GM19035 (cell line): ENCODE measurements around the gene CAMK2D.

Experiments used
- ATAC-seq: cut with Tn5 transposase; IDR thresholded peaks from one replicate; pipeline ENCODE4 v1.9.1; 2021; ENCODE audit not compliant: unreplicated experiment

The CAMK2D gene

DNA sequence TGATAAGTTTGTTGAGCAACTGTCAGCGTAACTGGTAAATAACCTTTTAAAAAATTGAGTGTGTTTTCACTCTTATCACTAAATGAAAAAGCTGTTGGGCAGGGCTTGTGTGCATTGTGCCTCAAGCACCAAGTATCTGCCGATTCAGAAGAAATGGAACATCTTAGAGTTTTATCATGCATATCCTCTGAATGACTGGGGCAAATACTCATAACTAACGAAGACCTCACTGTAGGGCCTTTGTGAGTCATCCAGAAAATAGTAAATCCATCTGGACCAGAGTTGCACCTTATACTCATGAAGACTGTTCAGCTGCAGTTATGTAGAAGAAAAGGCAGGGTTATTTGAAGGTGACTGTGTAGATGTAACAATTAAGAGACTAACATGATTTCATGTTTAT lies 222.1 kb downstream of the CAMK2D start:
- no peak for ATAC-seq

DNA sequence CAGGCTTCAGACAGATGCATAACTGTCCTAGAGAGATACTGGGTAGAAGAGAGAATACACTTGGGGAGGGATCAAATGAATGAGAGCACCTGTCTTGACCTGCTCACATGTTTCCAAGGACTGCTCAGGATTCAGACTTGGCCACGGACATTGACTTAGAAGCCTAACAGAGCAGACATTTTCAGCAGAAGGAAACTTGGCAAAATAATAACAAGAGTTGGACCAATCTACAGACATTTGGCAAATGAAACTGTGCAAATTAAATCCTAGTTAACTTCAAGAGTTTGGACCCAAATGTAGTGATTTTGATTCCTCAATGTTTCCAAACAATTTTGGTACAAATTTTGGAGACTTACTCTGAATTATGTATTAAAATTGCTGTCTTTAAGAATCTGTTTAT lies 223.9 kb downstream of the CAMK2D start:
- ATAC-seq, result no peak

GRCh38 chr4:113537203-113537602 lies 224.3 kb downstream of the CAMK2D start:
- ATAC-seq, result no peak

GRCh38 chr4:113534711-113535110 lies 226.8 kb downstream of the CAMK2D start:
- ATAC-seq, result no peak

GRCh38 chr4:113531572-113531971 lies 230.0 kb downstream of the CAMK2D start:
- ATAC-seq, result no peak

DNA sequence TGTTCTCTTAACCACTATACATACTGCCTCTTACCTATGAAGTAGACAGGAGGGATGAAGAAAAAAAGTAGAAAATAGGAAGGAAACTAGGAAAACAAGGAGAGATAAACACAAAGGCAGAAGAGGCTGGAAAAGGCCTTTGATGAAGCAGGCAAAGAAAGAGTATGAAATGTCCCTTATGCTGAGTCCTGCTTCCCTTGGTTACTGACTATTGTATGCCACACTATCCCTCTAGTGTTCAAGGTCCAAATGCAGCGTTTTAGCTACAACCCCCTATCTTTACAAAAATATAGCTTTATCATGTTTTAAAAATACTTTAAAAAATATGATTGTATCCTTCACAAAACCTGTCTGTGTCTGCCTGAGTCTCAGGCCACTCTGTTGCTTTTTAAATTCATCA lies 233.1 kb downstream of the CAMK2D start:
- ATAC-seq, result no peak

- no peak for ATAC-seq
Observed at GRCh38 chr4:113525521-113525920, 236.0 kb downstream of the CAMK2D start.

DNA sequence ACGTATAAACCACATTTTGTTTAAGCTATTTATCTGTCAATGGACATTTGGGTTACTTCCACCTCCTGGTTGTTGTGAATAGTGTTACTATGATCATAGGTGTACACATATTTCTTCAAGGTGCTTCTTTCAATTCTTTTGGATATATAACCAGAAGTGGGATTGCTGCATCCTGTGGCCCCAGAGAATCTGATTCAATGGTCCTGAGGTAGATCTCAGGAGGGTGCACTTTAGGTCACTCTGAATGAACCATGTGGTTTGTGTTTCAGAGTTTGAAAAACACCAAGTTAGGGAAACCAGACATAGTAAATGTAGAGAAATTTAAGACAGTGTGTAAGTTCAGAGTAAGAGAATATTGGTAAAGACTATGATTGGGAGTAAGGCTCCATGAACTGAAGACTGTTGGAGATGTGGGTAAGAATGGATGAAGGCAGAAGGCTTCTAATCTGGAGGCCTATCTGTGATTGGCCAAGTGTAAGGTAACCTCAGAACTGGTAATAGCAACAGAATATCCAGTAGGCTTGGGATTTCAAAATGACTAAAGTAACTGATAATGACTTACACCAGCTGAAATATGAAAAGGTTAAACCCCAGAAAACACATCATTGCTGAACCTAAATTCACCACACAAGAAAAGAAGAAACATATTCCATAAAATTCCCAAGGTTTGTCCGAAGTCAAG lies 236.9 kb downstream of the CAMK2D start:
- ATAC-seq, result peak; percentile 23

DNA sequence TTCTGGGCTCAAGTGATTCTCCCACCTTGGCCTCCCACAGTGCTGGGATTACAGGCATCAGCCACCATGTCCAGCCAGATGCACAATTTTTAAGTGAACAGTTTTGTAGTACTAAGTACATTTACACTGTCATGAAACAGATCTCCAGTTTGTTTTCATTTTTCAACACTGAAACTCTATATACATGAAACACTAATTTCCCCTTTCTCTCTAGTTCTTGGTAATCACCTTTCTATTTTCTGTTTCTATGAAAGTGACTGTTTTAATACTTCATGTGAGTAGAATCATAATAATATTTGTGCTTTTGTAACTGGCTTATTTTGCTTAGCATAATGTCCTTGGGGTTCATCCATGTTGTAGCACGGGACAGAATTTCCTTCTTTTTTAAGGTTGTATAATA lies 237.4 kb downstream of the CAMK2D start:
- peak; percentile 92 for ATAC-seq

- ATAC-seq, result no peak
Observed at GRCh38 chr4:113522433-113522832, 239.1 kb downstream of the CAMK2D start.

GRCh38 chr4:113513382-113513781 lies 248.2 kb downstream of the CAMK2D start:
- no peak for ATAC-seq

DNA sequence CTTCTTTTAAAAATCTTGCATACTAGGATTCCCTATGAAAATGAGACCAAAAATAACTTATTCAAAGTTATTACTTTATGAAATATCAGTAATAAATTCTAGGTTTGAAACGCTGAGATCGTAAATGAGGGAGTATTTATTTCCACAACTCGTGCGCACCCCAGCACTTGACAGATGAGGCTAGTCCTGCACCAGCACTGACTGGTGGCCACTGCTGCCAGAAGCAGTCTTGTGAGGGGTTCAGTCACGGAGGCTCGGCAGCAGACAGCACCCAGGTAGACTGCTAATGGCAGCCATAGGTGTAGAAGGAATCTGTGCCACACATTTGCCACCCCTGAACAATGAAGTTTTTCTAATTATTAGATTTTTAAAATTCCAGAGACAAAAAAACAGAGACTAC lies 248.7 kb downstream of the CAMK2D start:
- ATAC-seq, result no peak

DNA sequence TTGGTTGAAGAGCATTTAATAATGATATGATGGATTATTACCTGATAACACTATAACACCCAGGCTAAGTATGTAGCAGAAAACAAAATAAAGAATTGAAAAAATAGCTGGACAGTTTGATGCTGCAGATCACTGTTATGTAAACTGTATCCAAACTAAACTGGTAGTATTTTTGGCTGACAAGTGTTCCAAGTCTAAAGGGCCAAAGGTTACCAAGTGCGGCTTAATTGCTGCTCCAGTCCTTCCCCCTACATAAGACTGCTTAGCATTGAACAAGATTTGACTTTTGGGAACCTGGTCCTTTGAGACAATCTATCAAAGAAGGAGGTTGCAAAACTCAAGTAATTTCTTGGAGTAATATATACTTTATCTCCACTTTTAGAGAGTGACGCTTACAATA lies 249.6 kb downstream of the CAMK2D start:
- no peak for ATAC-seq

GRCh38 chr4:113509851-113510250 lies 251.7 kb downstream of the CAMK2D start:
- no peak for ATAC-seq

GRCh38 chr4:113505044-113505443 lies 256.5 kb downstream of the CAMK2D start:
- ATAC-seq, result no peak

DNA sequence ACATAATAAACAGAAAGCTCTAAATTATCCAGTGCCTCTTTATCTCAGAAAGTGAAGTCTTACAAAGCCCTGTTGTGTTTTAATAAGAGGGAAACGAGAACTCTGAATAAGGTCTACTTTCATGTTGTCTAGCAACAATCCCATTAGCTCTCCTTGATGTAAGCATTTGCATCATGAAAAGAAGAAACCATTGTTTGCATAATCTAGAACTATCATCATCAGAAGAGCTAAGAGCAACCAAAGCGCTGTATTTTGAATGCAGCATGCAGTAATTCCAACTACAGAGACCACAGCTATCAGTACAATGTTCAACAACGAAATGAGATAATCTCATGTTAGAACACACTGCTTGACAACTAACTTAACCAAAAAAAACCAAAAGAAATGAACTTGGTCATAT lies 257.1 kb downstream of the CAMK2D start:
- ATAC-seq, result no peak

DNA sequence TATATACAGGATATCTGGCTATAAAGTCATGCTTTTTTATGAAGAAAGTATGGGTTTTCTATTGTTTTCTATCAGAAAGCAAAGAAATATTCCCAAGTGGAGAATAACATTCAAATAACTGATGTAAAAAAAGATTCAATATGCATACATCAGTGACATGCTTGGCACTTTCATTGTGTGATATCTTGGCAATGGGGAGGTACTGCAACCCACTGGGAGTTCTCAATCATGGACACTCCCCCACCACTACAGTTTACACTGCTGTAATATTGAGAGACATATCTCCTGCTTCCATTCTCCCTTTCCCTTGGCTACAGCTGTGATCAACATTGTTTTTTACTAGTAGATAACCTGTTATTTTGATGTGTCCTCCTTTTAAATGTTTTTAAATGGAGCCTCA lies 257.8 kb downstream of the CAMK2D start:
- ATAC-seq, result no peak

GRCh38 chr4:113502906-113503305 lies 258.6 kb downstream of the CAMK2D start:
- ATAC-seq, result no peak

GRCh38 chr4:113502476-113502875 lies 259.1 kb downstream of the CAMK2D start:
- no peak for ATAC-seq

- no peak for ATAC-seq
Observed at GRCh38 chr4:113500424-113500823, 261.1 kb downstream of the CAMK2D start.

GRCh38 chr4:113499696-113500095 lies 261.8 kb downstream of the CAMK2D start:
- no peak for ATAC-seq

DNA sequence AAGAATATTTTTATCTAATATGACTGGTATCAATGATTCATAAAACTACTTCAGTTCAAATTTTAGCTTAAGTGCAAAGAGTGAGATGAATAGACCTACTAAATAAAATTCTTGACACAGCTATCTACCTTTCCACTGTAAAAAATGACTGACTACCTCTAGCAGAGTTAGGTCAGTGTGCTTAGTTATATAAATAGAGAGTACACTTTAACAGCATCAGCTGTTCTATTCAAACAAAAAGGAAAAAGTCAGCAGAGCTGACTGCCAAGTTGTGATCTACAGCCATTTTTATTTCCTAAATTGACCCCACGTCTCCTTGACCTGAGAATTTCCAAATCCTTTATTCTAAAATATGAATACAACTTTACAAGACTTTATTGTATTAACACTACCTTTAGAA lies 262.4 kb downstream of the CAMK2D start:
- no peak for ATAC-seq

DNA sequence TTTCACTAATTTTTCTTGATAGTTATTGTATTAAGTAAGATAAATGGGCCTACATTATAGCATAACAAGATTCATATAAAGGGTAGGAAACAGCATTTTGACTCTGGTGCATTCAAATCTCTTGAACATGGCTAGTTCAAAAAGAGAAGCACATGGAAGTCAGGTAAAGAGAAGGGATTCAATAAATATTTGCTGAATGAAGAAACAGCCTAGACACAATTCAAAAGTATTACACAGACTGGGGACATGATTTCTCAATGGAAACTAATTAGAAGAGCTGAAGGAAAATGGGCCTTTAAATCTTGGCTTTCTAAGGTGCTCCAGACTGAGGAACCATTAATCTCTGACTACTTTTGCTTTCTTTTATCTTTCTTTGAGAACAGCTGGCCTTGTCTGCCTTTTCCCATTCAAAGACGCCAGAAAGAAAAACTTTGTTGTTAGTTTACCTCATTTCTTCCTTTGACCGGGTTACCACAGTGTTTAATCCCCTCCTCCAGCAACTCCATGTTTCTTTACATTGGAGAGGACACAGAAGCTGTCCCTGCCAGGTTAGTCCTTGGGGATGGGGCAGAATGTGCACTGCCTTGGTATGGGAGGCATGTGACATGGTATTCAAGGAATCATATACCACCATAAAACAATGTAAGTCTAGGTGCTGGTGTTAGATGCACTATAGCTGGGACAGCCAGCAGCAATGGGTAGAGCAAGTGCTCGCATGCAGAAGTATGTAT lies 264.2 kb downstream of the CAMK2D start:
- ATAC-seq, result no peak
